ENCODE results near the gene PBX3.

GRCh38 chr9:125699870-125700269 lies 47.3 kb upstream of the PBX3 start:
- TF ChIP-seq CTCF (IDR thresholded peaks at IDR 0.05; ENCODE audit: low read depth, low read length, poor library complexity, severe bottlenecking) (no peak), EZH2phosphoT487 (IDR thresholded peaks at IDR 0.05; ENCODE audit: borderline replicate concordance, low read length) (no peak)
